GM18519 (cell line): Measurements from ENCODE around the gene IRS2.

ENCODE experiments used
- ATAC-seq: cut with Tn5 transposase; IDR thresholded peaks from one replicate; pipeline ENCODE4 v1.9.1; 2021; ENCODE audit warnings: mild to moderate bottlenecking, moderate library complexity; ENCODE audit not compliant: unreplicated experiment, low FRiP score

Gene IRS2

DNA sequence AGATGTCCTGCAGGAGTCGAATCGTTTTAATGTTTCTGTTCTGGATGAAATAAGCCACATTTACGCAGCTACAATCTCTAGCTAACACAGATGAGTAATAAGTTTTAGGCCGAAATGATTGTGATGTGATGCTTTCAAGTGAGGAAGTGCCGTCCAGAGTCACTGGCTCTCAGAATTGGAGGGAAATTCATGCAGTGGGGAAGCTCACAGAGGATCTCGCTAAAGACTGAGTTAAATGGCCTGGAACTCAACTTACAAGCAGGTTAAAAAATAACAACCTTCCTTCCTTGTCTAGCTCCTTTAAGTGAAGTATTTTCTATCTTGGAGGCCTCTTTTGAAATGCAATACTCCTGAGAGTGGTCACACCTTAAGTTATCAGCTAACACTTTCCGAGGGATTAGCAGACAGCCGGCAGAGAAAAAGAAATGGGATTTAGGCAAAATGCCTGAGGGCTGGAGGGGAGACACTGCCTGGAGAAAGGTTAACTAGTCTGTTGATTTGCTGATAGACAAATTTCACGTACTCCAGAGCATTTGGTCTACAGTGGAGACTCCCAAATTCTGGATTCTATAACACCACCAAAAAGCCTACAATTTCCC is 74.2 kb downstream of the IRS2 start:
- no peak for ATAC-seq

DNA sequence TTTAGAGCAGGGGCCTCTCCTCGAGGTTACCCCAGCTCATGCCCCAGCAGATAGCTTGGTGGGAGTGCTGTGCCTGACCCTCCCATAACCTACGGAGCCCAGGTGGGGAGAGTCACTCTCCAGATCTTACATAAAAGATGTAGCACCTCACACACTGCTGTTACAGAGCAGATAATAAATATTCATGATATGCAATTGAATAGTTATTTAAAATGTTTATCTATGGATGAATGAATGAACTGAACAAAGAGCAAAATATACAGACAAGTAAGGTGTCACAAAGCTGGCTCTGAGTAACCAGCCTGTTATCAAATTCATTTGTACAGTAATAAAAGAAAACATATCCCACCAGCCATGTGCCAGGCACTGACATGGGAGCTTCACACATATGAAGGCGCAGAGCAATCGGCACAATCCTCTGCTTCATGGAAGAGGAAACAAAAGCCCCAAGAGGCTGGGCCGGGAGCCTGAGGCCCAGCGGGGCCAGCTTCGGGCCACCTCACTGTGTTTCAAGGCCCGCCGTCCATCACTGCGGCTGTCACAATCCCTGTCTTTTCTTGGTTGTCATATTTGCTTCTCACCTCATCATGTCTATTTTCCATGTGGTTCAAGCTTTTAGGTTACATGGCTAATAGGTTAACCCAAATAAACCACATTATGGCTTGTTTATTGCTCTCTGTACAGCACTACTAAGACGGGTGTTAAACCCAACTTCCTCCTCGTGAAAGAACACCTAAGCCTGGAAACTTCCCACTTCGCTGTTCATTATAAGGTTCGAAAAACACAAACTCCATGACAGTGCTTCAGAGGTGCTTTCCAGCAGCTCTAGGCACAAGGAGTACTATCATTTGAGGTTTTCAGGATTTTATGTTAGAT is 78.4 kb downstream of the IRS2 start:
- no peak for ATAC-seq

DNA sequence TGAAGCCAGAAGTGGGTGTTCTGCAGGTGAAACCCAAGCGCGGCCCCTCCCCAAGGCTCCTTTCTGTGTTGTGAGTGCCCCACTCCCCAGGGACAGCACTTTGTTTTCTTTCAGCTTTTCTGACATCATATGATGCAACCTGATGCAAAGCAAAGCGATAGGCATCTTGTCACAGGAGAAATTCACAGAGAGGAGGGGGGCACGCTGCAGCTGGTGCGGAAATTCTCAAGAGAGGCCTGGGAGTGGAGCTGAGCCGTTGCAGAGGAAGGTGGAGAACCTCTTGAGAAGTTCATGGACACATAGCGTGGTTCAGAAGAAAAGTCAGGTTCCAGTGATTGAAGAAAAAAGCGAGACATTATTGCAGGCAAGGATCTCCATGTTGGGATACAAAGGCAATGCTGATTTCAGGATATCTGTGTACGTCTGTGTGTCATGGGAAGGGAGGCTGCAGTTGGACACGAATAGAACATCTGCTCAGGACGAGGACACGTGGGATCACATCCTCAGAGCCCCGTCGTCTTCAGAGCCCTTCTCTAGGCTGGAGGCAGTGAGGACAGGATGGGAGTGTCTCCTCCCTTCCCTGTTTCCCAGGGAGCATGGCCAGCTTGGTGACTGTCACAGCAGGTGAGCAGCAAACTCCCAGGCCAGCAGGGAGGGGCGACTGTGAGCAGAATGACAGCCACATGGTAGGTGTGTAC is 79.2 kb downstream of the IRS2 start:
- ATAC-seq, result no peak

GRCh38 chr13:109706015-109706715 is 80.2 kb downstream of the IRS2 start:
- ATAC-seq, result no peak

DNA sequence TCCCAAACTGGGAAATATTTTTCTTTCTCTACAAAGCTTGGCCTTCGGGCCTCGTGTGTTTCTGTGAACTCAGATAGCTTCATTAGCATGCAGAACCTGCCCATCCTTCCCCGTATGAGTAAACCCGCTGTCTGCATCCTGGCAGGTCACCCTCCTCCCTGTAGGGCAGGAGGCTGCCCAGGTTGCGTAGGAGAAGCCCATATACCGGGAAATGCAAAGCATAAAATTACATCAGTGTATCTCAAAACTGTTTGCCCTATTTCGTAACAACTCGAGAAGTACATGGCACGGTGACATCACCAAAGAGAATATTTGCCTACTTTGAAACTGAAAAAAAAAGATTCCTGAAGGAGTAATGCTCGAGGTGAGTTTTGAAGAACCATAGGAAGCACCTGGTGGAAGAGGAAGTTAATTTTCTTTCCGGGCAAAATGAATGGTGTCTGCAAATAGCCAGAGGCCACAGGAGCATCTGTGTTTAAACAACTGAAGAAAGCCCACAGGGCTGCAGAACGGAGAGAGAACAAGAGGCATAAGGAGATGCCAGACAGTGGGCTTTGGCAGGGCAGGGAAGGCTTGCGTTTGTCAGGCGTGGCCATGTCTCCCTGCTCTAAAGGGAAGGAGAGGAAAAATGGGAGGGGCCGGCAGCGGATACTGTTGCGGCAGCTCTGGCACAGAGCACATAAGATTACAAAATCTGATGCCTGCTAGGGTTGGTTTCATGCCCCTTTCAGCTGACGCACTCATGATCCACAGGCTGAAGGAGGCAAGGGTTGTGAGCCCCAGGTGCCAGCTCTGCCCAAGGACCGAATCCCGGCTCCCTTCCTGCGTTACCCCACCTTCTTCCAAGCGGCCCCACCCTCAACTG is 81.4 kb downstream of the IRS2 start:
- ATAC-seq, result no peak

GRCh38 chr13:109703250-109703649 is 83.1 kb downstream of the IRS2 start:
- no peak for ATAC-seq
